B cell (primary cell): ENCODE data around the gene RAD50. TPM values are rescaled to one million over a fixed set of nuclear protein-coding genes. Genes with fewer than 3 reads are reported as not detected.

Experiments used
- ATAC-seq: fragments of 200-7000 bp; cut with Tn5 transposase; one replicate; pipeline ENCODE4 v1.10.0; 2021; ENCODE audit warnings: low read depth, mild to moderate bottlenecking, moderate number of reproducible peaks, moderate library complexity
- CTCF ChIA-PET: fragments of 350-600 bp; sonication (Branson Sonifier 250); formaldehyde crosslinking; loops from one replicate; lab custom pipeline; 2021; ENCODE audit warnings: antibody characterized with exemption, inconsistent platforms; lab: Charles Lee
- POLR2A ChIA-PET: fragments of 350-600 bp; sonication (Branson Sonifier 250); formaldehyde crosslinking; loops from one replicate; lab custom pipeline; 2021; ENCODE audit warnings: antibody characterized with exemption; lab: Charles Lee
- DNase-seq: peaks from one replicate; pipeline ENCODE4 v3.0.0; 2013
- H2AFZ ChIP-seq: 2 replicates; pipeline ENCODE4 v1.6.1; 2012; ENCODE audit warnings: mild to moderate bottlenecking, low read depth, low read length; ENCODE audit not compliant: insufficient read depth, poor library complexity, severe bottlenecking
- H3K27ac ChIP-seq, 2 donors: 1 replicate in 1 of 2; 2 replicates in 1 of 2; pipeline ENCODE4 v1.5.1; 2012 to 2013; ENCODE audit warnings: low read length in 2 of 2, mild to moderate bottlenecking in 2 of 2, moderate library complexity in 1 of 2
- H3K27me3 ChIP-seq, 4 experiments: fragments of 200-600 bp in 1 of 4; sonication (generic) in 1 of 4; replicated peaks in 1 of 4; 1 replicate in 2 of 4; 2 replicates in 2 of 4; pipeline versions ENCODE4 v1.6.1 to v1.7.0; 2013 to 2016; ENCODE audit warnings: low read length in 3 of 4, mild to moderate bottlenecking in 2 of 4, mixed read lengths in 1 of 4, moderate library complexity in 1 of 4; ENCODE audit not compliant: insufficient read depth in 4 of 4, control insufficient read depth in 3 of 4; ENCODE audit errors: control extremely low read depth in 1 of 4
- H3K36me3 ChIP-seq, 2 experiments: replicated peaks in 1 of 2; 1 replicate in 1 of 2; 2 replicates in 1 of 2; pipeline versions ENCODE4 v1.6.1 to v1.7.1; 2013; ENCODE audit warnings: low read length in 1 of 2; ENCODE audit not compliant: insufficient read depth in 2 of 2, control insufficient read depth in 1 of 2; ENCODE audit errors: control extremely low read depth in 1 of 2, extremely low read depth in 1 of 2
- H3K4me1 ChIP-seq, 2 donors: fragments of 200-600 bp in 1 of 2; sonication (generic) in 1 of 2; 1 replicate in 1 of 2; 2 replicates in 1 of 2; pipeline versions ENCODE4 v1.5.1 to v1.6.1; 2013 to 2017; ENCODE audit warnings: low read length in 2 of 2; ENCODE audit not compliant: control insufficient read depth in 2 of 2, insufficient read depth in 2 of 2
- H3K4me2 ChIP-seq: replicated peaks from 2 replicates; pipeline ENCODE3; 2012; ENCODE audit warnings: mild to moderate bottlenecking, low read depth, low read length; ENCODE audit not compliant: poor library complexity, severe bottlenecking
- H3K4me3 ChIP-seq, 5 experiments: fragments of 200-600 bp in 1 of 5; sonication (generic) in 1 of 5; 1 replicate in 3 of 5; 2 replicates in 2 of 5; pipeline versions ENCODE4 v1.5.1 to v1.7.0; 2011 to 2016; ENCODE audit warnings: low read length in 4 of 5, mild to moderate bottlenecking in 4 of 5, low read depth in 2 of 5, control low read depth in 1 of 5, moderate library complexity in 1 of 5; ENCODE audit not compliant: insufficient read depth in 1 of 5; ENCODE audit errors: control extremely low read depth in 1 of 5, extremely low read depth in 1 of 5
- H3K79me2 ChIP-seq: fragments of 200-600 bp; sonication (generic); one replicate; pipeline ENCODE4 v1.6.0; 2016; ENCODE audit warnings: low read length; ENCODE audit not compliant: control insufficient read depth, insufficient read depth
- H3K9ac ChIP-seq: fragments of 200-600 bp; sonication (generic); 2 replicates; pipeline ENCODE4 v1.6.1; 2017; ENCODE audit warnings: mild to moderate bottlenecking, low read length, moderate library complexity
- H3K9me3 ChIP-seq, 3 donors: one replicate each; pipeline versions ENCODE4 v1.6.1 to v1.7.1; 2013; ENCODE audit warnings: low read length in 2 of 3; ENCODE audit not compliant: control insufficient read depth in 2 of 3, insufficient read depth in 1 of 3; ENCODE audit errors: control extremely low read depth in 1 of 3
- H4K20me1 ChIP-seq: 2 replicates; pipeline ENCODE4 v1.6.0; 2012; ENCODE audit warnings: mild to moderate bottlenecking, low read length; ENCODE audit not compliant: insufficient read depth, control insufficient read depth, poor library complexity, severe bottlenecking
- H3K27ac Mint-ChIP-seq: one replicate; pipeline ENCODE4 v1.8.0; 2021; ENCODE audit warnings: mixed read lengths
- H3K27me3 Mint-ChIP-seq: one replicate; pipeline ENCODE4 v1.8.0; 2021; ENCODE audit warnings: mixed read lengths
- H3K4me1 Mint-ChIP-seq: one replicate; pipeline ENCODE4 v1.8.0; 2021; ENCODE audit warnings: mixed read lengths
- H3K4me3 Mint-ChIP-seq: one replicate; pipeline ENCODE4 v1.8.0; 2021; ENCODE audit warnings: mixed read lengths
- H3K9me3 Mint-ChIP-seq: one replicate; pipeline ENCODE4 v1.8.0; 2022; ENCODE audit warnings: mixed read lengths; ENCODE audit not compliant: insufficient read depth
- CTCF ChIP-seq: fragments of 200-600 bp; IDR thresholded peaks from one replicate; pipeline ENCODE4 v1.8.0; 2022; ENCODE audit warnings: antibody characterized with exemption, mild to moderate bottlenecking
- EZH2 ChIP-seq: IDR thresholded peaks from 2 replicates; pipeline ENCODE4 v1.6.1; 2012; ENCODE audit warnings: borderline replicate concordance, low read depth, mild to moderate bottlenecking, moderate library complexity, low read length; ENCODE audit not compliant: insufficient read depth, poor library complexity, severe bottlenecking
- WGBS: methylation state at CpG from one replicate; pipeline ENCODE4 v1.1.5; 2013; ENCODE audit warnings: missing lambda C conversion rate; ENCODE audit not compliant: insufficient coverage; 5-methylcytosine and 5-hydroxymethylcytosine counted together
- intact Hi-C: fragments of 100-400 bp; cut with micrococcal nuclease; formaldehyde crosslinking; loops from one replicate; pipeline ENCODE4 v1.10.0; 2022
- polyA plus RNA-seq: library from polyadenylated mRNA; depleted of rRNA; stranded (reverse); fragments of >200 nt; gene quantifications from 2 replicates; pipeline ENCODE4 v1.2.3, GENCODE V29; 2012
- total RNA-seq, 2 donors: library from RNA; stranded (reverse); fragments of 120-200 nt in 1 of 2; gene quantifications; 1 replicate in 1 of 2; 2 replicates in 1 of 2; pipeline versions ENCODE4 v1.2.3 to v1.2.4, GENCODE V29; 2013 to 2022

RAD50 gene
- total and polyA plus RNA-seq, 2 donors (not counting 1 experiment from before 2014, with no cell fraction given): 11.2 to 32.7 TPM

DNA sequence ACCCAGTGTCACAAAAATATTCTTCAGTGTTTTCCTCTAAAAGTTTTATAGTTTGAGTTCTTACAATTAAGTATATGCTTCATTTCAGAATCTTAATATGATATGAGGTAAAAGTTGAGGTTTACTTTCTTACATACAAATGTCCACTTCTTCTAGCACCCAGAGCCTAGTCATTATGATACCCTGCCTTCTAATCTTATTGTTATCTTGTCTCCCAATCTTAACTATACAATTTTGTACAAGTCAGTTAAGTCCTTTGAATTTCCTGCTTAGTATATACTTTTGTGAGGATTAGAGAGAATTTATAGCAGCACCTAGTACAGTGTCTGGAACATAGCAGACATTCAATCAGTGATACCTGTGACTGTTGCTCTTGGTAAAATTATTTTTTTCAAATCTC lies 29.3 kb downstream of the RAD50 start:
- no peaks in the 10 kb centered on the region for H3K9me3 ChIP-seq
- no peaks in the 10 kb centered on the region for H3K79me2 ChIP-seq
- peaks cover 2% of the 10 kb centered on the region for H3K4me1 Mint-ChIP-seq
- peaks cover 9 to 46% of the 10 kb centered on the region in 2 experiments for H3K36me3 ChIP-seq
- no peak overlapping the region for H3K4me3 Mint-ChIP-seq
- H3K27me3 ChIP-seq: no peaks in the 10 kb centered on the region
- ATAC-seq (no peak), DNase-seq (no peak)
- ChIA-PET POLR2A (no interaction called here), CTCF (interaction anchor here (0.7 kb wide), 1 partner anchor 59 kb away, joined by 5 read pairs; no protein-coding TSS in a partner anchor)
- intact Hi-C loops: no loop called here
- no peaks in the 10 kb centered on the region for H3K4me1 ChIP-seq
- no peak overlapping the region for H3K27ac ChIP-seq
- no peak overlapping the region for H2AFZ ChIP-seq
- H3K4me2 ChIP-seq: no peak overlapping the region
- H4K20me1 ChIP-seq: no peaks in the 10 kb centered on the region
- no peaks in the 10 kb centered on the region for H3K27me3 Mint-ChIP-seq
- H3K27ac Mint-ChIP-seq: no peak overlapping the region
- no peak overlapping the region for H3K4me3 ChIP-seq
- TF ChIP-seq CTCF (no peak), EZH2 (no peak)
- H3K9ac ChIP-seq: no peak overlapping the region
- no peaks in the 10 kb centered on the region for H3K9me3 Mint-ChIP-seq

DNA sequence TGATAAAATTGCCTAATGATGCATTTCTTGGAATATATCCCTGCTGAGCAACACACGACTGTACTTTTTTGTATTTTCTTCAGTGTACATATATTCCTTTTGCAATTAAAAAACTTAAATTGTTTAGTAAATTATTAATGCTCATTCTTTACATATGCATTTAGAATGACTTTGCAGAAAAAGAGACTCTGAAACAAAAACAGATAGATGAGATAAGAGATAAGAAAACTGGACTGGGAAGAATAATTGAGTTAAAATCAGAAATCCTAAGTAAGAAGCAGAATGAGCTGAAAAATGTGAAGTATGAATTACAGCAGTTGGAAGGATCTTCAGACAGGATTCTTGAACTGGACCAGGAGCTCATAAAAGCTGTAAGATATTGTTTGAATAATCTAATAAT lies 32.7 kb downstream of the RAD50 start:
- ATAC-seq: no peak

More for the DNA sequence above, 32.7 kb downstream of the RAD50 start:
- TF ChIP-seq EZH2 (no peak), CTCF (no peak)
- no peaks in the 10 kb centered on the region for H3K27me3 ChIP-seq
- H3K4me1 ChIP-seq: no peaks in the 10 kb centered on the region
- WGBS: no CpG with 5 or more reads among the region's 1 CpG
- Mint-ChIP-seq H3K27me3 (no peaks in the 10 kb centered on the region), H3K9me3 (no peaks in the 10 kb centered on the region), H3K4me1 (no peaks in the 10 kb centered on the region), H3K4me3 (no peak overlapping the region), H3K27ac (no peak overlapping the region)
- no peaks in the 10 kb centered on the region for H3K79me2 ChIP-seq
- H4K20me1 ChIP-seq: no peaks in the 10 kb centered on the region
- no peaks in the 10 kb centered on the region for H3K9me3 ChIP-seq
- H3K4me2 ChIP-seq: no peak overlapping the region
- no peak overlapping the region for H3K9ac ChIP-seq
- no peak overlapping the region for H3K4me3 ChIP-seq
- ChIA-PET CTCF (interaction anchor here (1.2 kb wide), 1 partner anchor 18 kb away, joined by 3 read pairs; no protein-coding TSS in a partner anchor), POLR2A (no interaction called here)
- no peak for DNase-seq
- peaks cover 18 to 53% of the 10 kb centered on the region in 2 experiments for H3K36me3 ChIP-seq
- intact Hi-C loops: no loop called here
- no peak overlapping the region for H3K27ac ChIP-seq
- H2AFZ ChIP-seq: no peak overlapping the region
